Neural progenitor cell (in vitro differentiated cells): Measurements from ENCODE around the gene NTRK3. TPM values are rescaled to one million over a fixed set of nuclear protein-coding genes. Genes with fewer than 3 reads are reported as not detected.

ENCODE experiments used
- DNase-seq: peaks from one replicate; pipeline ENCODE4 v3.0.0-alpha.2; 2016; ENCODE audit warnings: low spot score
- H2AFZ ChIP-seq: fragments of 200-600 bp; sonication (generic); replicated peaks from 2 replicates; pipeline ENCODE4 v1.6.1; 2016; ENCODE audit warnings: antibody characterized with exemption
- H3F3A ChIP-seq: fragments of 200-600 bp; sonication (generic); 2 replicates; pipeline ENCODE4 v1.6.1; 2016; ENCODE audit warnings: antibody characterized with exemption, low read depth
- H3K27ac ChIP-seq: fragments of 200-600 bp; sonication (generic); 2 replicates; pipeline ENCODE4 v1.5.1; 2016; ENCODE audit warnings: mild to moderate bottlenecking
- H3K27me3 ChIP-seq: fragments of 200-600 bp; sonication (generic); 2 replicates; pipeline ENCODE4 v1.6.1; 2016; ENCODE audit warnings: mild to moderate bottlenecking, moderate library complexity
- H3K36me3 ChIP-seq: fragments of 200-600 bp; sonication (generic); 2 replicates; pipeline ENCODE4 v1.5.1; 2016
- H3K4me1 ChIP-seq: fragments of 200-600 bp; sonication (generic); 2 replicates; pipeline ENCODE4 v1.6.1; 2016; ENCODE audit warnings: mixed run types
- H3K4me2 ChIP-seq: fragments of 200-600 bp; sonication (generic); 2 replicates; pipeline ENCODE4 v1.6.1; 2016
- H3K4me3 ChIP-seq: fragments of 200-600 bp; sonication (generic); 2 replicates; pipeline ENCODE4 v1.5.1; 2016
- H3K79me2 ChIP-seq: fragments of 200-600 bp; sonication (generic); 2 replicates; pipeline ENCODE4 v1.6.1; 2016; ENCODE audit warnings: low read depth
- H3K9ac ChIP-seq: fragments of 200-600 bp; sonication (generic); 2 replicates; pipeline ENCODE4 v1.6.1; 2016
- H3K9me3 ChIP-seq: fragments of 200-600 bp; sonication (generic); 2 replicates; pipeline ENCODE4 v1.5.1; 2016; ENCODE audit warnings: low read depth
- H4K20me1 ChIP-seq: fragments of 200-600 bp; sonication (generic); 2 replicates; pipeline ENCODE4 v1.6.1; 2016; ENCODE audit warnings: low read depth
- H3K27ac Mint-ChIP-seq: 3 replicates; pipeline ENCODE4 v1.8.0; 2021; ENCODE audit warnings: mixed read lengths
- H3K27me3 Mint-ChIP-seq: 2 replicates; pipeline ENCODE4 v1.8.0; 2022; ENCODE audit warnings: low read depth, mild to moderate bottlenecking, inconsistent platforms, moderate library complexity, mixed read lengths; ENCODE audit not compliant: insufficient read depth
- H3K36me3 Mint-ChIP-seq: 3 replicates; pipeline ENCODE4 v1.8.0; 2021; ENCODE audit warnings: mixed read lengths
- H3K4me1 Mint-ChIP-seq: 3 replicates; pipeline ENCODE4 v1.8.0; 2021; ENCODE audit warnings: mixed read lengths
- H3K4me3 Mint-ChIP-seq: 3 replicates; pipeline ENCODE4 v1.8.0; 2021; ENCODE audit warnings: mild to moderate bottlenecking, moderate library complexity, mixed read lengths
- H3K9me3 Mint-ChIP-seq: 3 replicates; pipeline ENCODE4 v1.8.0; 2020; ENCODE audit warnings: mixed read lengths
- EZH2 ChIP-seq: fragments of 200-600 bp; sonication (generic); IDR thresholded peaks from 2 replicates; pipeline ENCODE4 v1.6.1; 2017; ENCODE audit warnings: antibody characterized with exemption, mild to moderate bottlenecking, moderate library complexity
- EZH2phosphoT487 ChIP-seq: fragments of 200-600 bp; sonication (generic); IDR thresholded peaks from 2 replicates; pipeline ENCODE4 v1.6.1; 2017; ENCODE audit warnings: antibody characterized with exemption
- total RNA-seq: library from RNA; depleted of rRNA; stranded (reverse); fragments of >200 nt; gene quantifications from 2 replicates; pipeline ENCODE4 v1.2.3, GENCODE V29; 2015; ENCODE audit warnings: low replicate concordance
- TF ChIP-seq, protein P1 (sequence below): fragments of 200-600 bp; sonication (generic); IDR thresholded peaks from 2 replicates; pipeline ENCODE4 v1.5.1; 2017; ENCODE audit warnings: antibody characterized with exemption, mild to moderate bottlenecking

NTRK3 gene
- total RNA-seq, 1 donor from 2014 or later: 2.0 TPM

DNA sequence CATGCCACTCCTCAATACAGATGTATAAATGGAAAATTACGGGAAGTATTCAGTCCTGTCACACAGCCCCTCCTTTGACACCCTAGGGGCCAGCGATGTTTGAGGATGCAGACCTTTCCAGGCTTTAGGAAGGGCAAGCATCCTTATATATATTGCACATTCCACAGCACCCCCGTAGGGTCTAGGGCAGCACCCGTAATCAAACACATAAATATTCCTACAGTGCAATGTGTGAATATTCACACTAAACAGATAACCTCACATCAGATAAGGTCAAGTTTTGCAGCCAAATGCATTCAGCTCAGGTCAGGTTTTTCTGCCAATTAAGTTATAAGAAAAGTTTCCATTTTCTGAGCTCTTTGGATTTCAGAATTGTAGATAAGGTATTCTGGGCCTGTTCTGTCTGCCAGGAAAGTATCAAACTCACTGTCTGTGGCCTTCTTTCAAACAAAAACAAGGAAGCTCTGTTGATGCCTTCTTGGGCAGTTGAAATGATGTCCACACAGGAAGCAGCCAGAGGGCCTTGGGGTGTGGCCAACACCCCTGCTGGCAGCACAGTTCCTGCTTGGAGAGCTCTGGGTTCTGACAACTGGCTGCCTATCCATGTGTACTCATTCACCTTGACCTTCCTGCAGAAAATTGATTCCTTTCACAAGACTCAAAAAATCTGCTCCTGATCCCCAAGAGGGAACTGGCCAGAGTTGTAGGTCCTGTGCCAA lies 427.0 kb downstream of the NTRK3 start:
- H3K9me3 Mint-ChIP-seq: peaks cover 2% of the 10 kb centered on the region
- peaks cover 15% of the 10 kb centered on the region for H3K27me3 Mint-ChIP-seq
- no peak overlapping the region for H3K4me3 Mint-ChIP-seq
- TF ChIP-seq, protein P1, sequence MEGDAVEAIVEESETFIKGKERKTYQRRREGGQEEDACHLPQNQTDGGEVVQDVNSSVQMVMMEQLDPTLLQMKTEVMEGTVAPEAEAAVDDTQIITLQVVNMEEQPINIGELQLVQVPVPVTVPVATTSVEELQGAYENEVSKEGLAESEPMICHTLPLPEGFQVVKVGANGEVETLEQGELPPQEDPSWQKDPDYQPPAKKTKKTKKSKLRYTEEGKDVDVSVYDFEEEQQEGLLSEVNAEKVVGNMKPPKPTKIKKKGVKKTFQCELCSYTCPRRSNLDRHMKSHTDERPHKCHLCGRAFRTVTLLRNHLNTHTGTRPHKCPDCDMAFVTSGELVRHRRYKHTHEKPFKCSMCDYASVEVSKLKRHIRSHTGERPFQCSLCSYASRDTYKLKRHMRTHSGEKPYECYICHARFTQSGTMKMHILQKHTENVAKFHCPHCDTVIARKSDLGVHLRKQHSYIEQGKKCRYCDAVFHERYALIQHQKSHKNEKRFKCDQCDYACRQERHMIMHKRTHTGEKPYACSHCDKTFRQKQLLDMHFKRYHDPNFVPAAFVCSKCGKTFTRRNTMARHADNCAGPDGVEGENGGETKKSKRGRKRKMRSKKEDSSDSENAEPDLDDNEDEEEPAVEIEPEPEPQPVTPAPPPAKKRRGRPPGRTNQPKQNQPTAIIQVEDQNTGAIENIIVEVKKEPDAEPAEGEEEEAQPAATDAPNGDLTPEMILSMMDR: no peak
- no peaks in the 10 kb centered on the region for H3K79me2 ChIP-seq
- no peaks in the 10 kb centered on the region for H3K9me3 ChIP-seq
- no peak for DNase-seq
- H3F3A ChIP-seq: peaks cover 12% of the 10 kb centered on the region
- no peak overlapping the region for H3K4me3 ChIP-seq
- no peaks in the 10 kb centered on the region for H3K36me3 ChIP-seq
- no peak overlapping the region for H2AFZ ChIP-seq
- no peaks in the 10 kb centered on the region for H3K27me3 ChIP-seq
- no peaks in the 10 kb centered on the region for H3K36me3 Mint-ChIP-seq
- H3K9ac ChIP-seq: no peak overlapping the region
- H4K20me1 ChIP-seq: no peaks in the 10 kb centered on the region
- no peak overlapping the region for H3K27ac ChIP-seq
- H3K4me2 ChIP-seq: no peak overlapping the region
- peaks cover 13% of the 10 kb centered on the region for H3K4me1 ChIP-seq
- H3K4me1 Mint-ChIP-seq: peaks cover 11% of the 10 kb centered on the region
- H3K27ac Mint-ChIP-seq: no peak overlapping the region

- no peak overlapping the region for H3K4me3 Mint-ChIP-seq
- H3K27ac Mint-ChIP-seq: no peak overlapping the region
- Histone ChIP-seq H3F3A (peaks cover 12% of the 10 kb centered on the region), H3K4me1 (peaks cover 13% of the 10 kb centered on the region), H3K9me3 (no peaks in the 10 kb centered on the region), H4K20me1 (no peaks in the 10 kb centered on the region), H2AFZ (no peak overlapping the region), H3K79me2 (no peaks in the 10 kb centered on the region), H3K27ac (no peak overlapping the region), H3K4me3 (no peak overlapping the region), H3K9ac (no peak overlapping the region), H3K27me3 (no peaks in the 10 kb centered on the region), H3K36me3 (no peaks in the 10 kb centered on the region), H3K4me2 (no peak overlapping the region)
- peaks cover 15% of the 10 kb centered on the region for H3K27me3 Mint-ChIP-seq
- TF ChIP-seq EZH2 (no peak), EZH2phosphoT487 (no peak)
- TF ChIP-seq, protein P1: no peak
- H3K36me3 Mint-ChIP-seq: no peaks in the 10 kb centered on the region
- peaks cover 2% of the 10 kb centered on the region for H3K9me3 Mint-ChIP-seq
- H3K4me1 Mint-ChIP-seq: peaks cover 11% of the 10 kb centered on the region
- DNase-seq: no peak
These were observed 427.9 kb downstream of the NTRK3 start for GRCh38 chr15:87828608-87829007.

DNA sequence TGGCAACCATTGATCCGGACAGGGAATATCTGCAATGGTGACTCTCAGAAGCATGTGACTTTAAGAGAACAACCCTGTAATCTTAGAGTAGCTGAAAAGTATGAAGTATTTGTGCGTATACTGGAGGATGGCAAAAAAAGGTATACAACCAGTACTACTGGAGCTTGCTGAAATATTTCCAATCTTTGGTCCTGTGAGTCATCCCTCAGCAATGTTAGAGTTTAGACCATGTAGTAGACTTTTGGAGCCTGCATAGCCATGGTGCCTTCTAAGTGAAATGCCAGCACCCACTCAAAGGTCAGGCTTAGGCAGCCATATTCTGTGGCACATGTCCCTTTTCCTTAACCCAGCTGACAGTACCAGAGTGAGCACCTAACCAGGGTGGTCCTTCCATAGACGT lies 429.4 kb downstream of the NTRK3 start:
- Histone ChIP-seq H2AFZ (no peak overlapping the region), H3K27me3 (no peaks in the 10 kb centered on the region), H3K9me3 (no peaks in the 10 kb centered on the region), H4K20me1 (no peaks in the 10 kb centered on the region), H3K4me3 (no peak overlapping the region), H3F3A (peaks cover 12% of the 10 kb centered on the region), H3K4me1 (peaks cover 13% of the 10 kb centered on the region), H3K36me3 (no peaks in the 10 kb centered on the region), H3K79me2 (no peaks in the 10 kb centered on the region), H3K9ac (no peak overlapping the region), H3K27ac (no peak overlapping the region), H3K4me2 (no peak overlapping the region)
- Mint-ChIP-seq H3K4me3 (no peak overlapping the region), H3K4me1 (peaks cover 11% of the 10 kb centered on the region), H3K27ac (no peak overlapping the region), H3K36me3 (no peaks in the 10 kb centered on the region), H3K27me3 (peaks cover 17% of the 10 kb centered on the region), H3K9me3 (peaks cover 2% of the 10 kb centered on the region)
- DNase-seq: no peak
- TF ChIP-seq EZH2phosphoT487: no peak
- TF ChIP-seq EZH2: no peak
- TF ChIP-seq, protein P1: no peak
